ENCODE measurements around the gene C11orf86. TPM values are rescaled to one million over a fixed set of nuclear protein-coding genes. Genes with fewer than 3 reads are reported as not detected.

Gene C11orf86
- total RNA-seq, 4 donors from 2014 or later, result not detected

DNA sequence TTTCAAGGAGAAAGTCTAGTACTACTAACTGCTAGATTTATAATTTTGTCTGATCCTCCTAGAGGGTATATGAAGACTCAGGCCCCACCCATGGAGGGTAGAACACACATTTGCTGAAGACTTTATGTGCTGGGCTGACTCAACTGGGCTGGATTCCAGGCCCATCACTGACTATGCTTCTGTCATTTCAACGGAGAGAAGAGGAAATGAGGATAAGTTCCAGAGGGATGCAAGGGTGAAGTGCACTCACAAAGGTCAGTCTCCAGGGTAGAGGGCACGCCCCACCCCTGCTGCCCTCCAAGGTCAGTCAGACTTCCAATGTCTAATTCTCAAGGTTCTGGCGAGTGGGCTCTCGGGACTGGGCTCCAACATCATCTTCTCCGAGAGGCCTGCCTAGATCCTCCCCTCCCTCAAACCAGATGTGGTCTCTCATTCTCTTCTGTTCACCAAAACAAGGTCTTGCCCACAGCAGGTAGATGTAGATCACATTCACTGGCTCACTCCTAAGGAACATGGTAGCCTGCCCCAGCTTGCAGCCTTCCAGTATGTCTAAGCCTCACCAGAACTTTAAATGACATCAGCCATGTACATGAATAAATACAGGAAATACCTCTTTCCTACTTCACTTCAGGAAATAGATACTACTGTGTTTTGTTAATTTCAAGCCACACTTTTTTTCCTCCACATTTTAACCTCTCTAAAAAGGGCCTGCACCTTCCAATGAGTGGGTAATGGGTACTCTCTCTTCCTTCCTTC is 7.3 kb upstream of the C11orf86 start:
- Histone ChIP-seq H3K27ac (replicated peaks in 1 of 4) (no peak overlapping the region), H3K4me3 (no peak overlapping the region), H3K9me3 (no peaks in the 10 kb centered on the region), H3K36me3 (no peaks in the 10 kb centered on the region), H3K27me3 (peaks cover 0 to 5% (median 0%) of the 10 kb centered on the region in 4 donors), H3K4me1 (peaks cover 0 to 5% (median 0%) of the 10 kb centered on the region in 4 donors)
- TF ChIP-seq EP300 (IDR thresholded peaks at IDR 0.05) (no peak), POLR2A (IDR thresholded peaks at IDR 0.05; ENCODE audit: low read depth) (no peak), POLR2AphosphoS5 (IDR thresholded peaks at IDR 0.05) (no peak)
- TF ChIP-seq, protein P1, sequence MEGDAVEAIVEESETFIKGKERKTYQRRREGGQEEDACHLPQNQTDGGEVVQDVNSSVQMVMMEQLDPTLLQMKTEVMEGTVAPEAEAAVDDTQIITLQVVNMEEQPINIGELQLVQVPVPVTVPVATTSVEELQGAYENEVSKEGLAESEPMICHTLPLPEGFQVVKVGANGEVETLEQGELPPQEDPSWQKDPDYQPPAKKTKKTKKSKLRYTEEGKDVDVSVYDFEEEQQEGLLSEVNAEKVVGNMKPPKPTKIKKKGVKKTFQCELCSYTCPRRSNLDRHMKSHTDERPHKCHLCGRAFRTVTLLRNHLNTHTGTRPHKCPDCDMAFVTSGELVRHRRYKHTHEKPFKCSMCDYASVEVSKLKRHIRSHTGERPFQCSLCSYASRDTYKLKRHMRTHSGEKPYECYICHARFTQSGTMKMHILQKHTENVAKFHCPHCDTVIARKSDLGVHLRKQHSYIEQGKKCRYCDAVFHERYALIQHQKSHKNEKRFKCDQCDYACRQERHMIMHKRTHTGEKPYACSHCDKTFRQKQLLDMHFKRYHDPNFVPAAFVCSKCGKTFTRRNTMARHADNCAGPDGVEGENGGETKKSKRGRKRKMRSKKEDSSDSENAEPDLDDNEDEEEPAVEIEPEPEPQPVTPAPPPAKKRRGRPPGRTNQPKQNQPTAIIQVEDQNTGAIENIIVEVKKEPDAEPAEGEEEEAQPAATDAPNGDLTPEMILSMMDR (IDR thresholded peaks at IDR 0.05), result no peak
- intact Hi-C loops (cut with DNase I), result no loop called here
- 79% methylated on average over 5 of the region's 5 CpGs for WGBS
- no peak for DNase-seq (ENCODE audit: extremely low spot score)

DNA sequence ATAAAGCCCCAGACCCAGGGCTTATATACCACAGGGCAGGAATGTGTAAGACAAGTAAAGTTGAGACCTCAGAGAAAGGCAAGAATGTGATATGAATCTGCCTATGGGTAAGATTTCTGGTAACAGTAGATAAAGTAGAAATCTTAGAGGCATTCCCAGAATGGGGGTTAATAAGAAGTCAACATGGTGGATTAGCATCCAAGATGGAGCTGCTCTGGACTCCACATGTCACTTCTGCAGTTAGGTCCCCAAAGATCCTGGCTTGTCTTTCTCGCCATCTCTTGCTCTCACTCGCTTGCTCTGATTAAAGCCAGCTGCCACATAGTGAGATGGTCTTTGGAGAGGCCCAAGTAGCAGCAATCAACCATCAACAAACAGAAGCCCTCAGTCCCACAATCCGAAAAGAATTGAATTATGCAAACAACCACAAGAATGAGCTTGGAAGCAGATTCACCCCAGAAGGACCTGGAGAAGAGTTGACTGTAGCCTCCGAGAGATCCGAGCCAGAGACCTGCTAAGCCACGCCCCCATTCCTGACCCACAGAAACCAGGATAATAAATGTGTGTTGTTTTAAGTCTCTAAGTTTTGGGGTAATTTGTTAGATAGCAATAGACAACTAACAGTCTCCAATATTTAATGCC is 5.4 kb upstream of the C11orf86 start:
- Histone ChIP-seq H3K36me3 (no peaks in the 10 kb centered on the region), H3K4me3 (no peak overlapping the region), H3K4me1 (peaks cover 0 to 5% (median 0%) of the 10 kb centered on the region in 4 donors), H3K27ac (replicated peaks in 1 of 4) (no peak overlapping the region), H3K27me3 (peaks cover 0 to 4% (median 0%) of the 10 kb centered on the region in 4 donors), H3K9me3 (no peaks in the 10 kb centered on the region)
- no peak for DNase-seq (ENCODE audit: extremely low spot score)
- no peak for TF ChIP-seq POLR2AphosphoS5 (IDR thresholded peaks at IDR 0.05)
- TF ChIP-seq POLR2A (IDR thresholded peaks at IDR 0.05; ENCODE audit: low read depth), result no peak
- no peak for TF ChIP-seq EP300 (IDR thresholded peaks at IDR 0.05)
- TF ChIP-seq, protein P1 (IDR thresholded peaks at IDR 0.05), result no peak
- WGBS, result 83% methylated on average over 6 of the region's 6 CpGs
- intact Hi-C loops (cut with DNase I), result no loop called here

DNA sequence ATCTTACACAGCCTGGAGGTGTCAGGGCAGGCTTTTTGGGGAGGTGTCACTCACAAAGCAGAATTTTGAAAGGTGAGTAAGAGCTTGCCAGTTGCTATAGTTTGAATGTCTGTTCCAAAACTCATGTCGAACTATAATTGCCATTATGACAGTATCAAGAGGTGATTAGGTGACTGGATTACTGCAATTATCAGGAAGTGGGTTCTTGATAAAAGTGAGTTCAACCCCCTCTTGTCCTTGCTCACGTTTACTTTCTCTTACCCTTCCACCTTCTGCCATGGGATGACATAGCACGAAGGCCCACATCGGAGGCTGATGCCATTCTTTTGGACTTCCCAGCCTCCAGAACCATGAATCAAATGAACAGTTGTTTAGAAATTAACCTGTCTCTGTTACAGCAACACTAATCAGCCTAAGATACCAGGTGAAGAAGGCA is 4.7 kb upstream of the C11orf86 start:
- Histone ChIP-seq H3K4me1 (peaks cover 0 to 5% (median 0%) of the 10 kb centered on the region in 4 donors), H3K4me3 (no peak overlapping the region), H3K27ac (replicated peaks in 1 of 4) (peak overlapping the region in 2 of 4 donors; percentile 19 to 37), H3K9me3 (no peaks in the 10 kb centered on the region), H3K36me3 (no peaks in the 10 kb centered on the region), H3K27me3 (peaks cover 0 to 3% (median 0%) of the 10 kb centered on the region in 4 donors)
- DNase-seq (ENCODE audit: extremely low spot score), result no peak
- intact Hi-C loops (cut with DNase I), result no loop called here
- TF ChIP-seq POLR2AphosphoS5 (IDR thresholded peaks at IDR 0.05) (no peak), POLR2A (IDR thresholded peaks at IDR 0.05; ENCODE audit: low read depth) (no peak), EP300 (IDR thresholded peaks at IDR 0.05) (no peak)
- TF ChIP-seq, protein P1 (IDR thresholded peaks at IDR 0.05), result no peak
- WGBS, result 81% methylated on average over 4 of the region's 4 CpGs

DNA sequence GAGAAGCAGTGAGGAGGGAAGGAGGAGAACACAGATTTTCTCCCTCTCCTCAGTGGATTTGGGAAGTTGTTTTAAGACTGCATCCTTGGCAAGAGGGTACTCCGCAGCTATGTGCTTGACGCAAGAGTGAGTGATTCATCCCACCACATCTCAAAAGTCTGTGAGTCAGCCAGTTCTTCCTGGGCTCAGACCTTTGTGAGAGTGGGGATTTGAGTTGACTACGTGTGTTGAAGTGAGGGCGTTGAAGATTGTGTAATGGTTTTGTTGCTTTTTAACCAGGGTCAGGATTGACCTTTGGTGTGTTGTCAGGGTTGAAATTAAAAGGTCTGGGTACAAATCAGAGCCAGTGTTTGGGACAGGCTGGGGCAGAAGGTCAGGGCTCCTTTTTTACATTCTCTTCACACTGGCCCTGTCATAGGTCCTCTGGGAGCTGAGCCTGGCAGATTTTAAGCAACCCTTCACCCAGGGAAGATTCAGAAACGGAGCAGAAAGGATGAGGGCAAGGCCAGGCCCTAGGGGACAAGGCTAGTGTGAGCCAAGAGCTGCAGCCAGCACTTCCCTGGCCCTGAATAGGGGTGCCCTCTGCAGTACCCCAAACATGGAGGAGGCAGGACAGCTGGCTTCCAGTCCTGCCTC is 4.2 kb upstream of the C11orf86 start:
- H3K27ac ChIP-seq (replicated peaks in 1 of 4), result peak overlapping the region in 3 of 4 donors; percentile 8 to 37 (median 19)
- no peak for DNase-seq (ENCODE audit: extremely low spot score)
- peaks cover 0 to 9% (median 0%) of the 10 kb centered on the region in 4 donors for H3K27me3 ChIP-seq
- intact Hi-C loops (cut with DNase I), result no loop called here
- WGBS, result 53% methylated on average over 5 of the region's 5 CpGs
- H3K4me3 ChIP-seq, result no peak overlapping the region
- TF ChIP-seq POLR2A (IDR thresholded peaks at IDR 0.05; ENCODE audit: low read depth), result no peak
- no peak for TF ChIP-seq EP300 (IDR thresholded peaks at IDR 0.05)
- TF ChIP-seq, protein P1 (IDR thresholded peaks at IDR 0.05), result no peak
- peak; percentile 31 to 48 for TF ChIP-seq POLR2AphosphoS5 (IDR thresholded peaks at IDR 0.05)
- H3K9me3 ChIP-seq, result no peaks in the 10 kb centered on the region
- peaks cover 0 to 5% (median 0%) of the 10 kb centered on the region in 4 donors for H3K4me1 ChIP-seq
- H3K36me3 ChIP-seq, result no peaks in the 10 kb centered on the region
